Measurements from ENCODE around the gene TAS1R1. TPM values are rescaled to one million over a fixed set of nuclear protein-coding genes. Genes with fewer than 3 reads are reported as not detected.

TAS1R1 gene
- total and polyA plus RNA-seq, 11 donors, result not detected

GRCh38 chr1:6511561-6512244 is 43.4 kb upstream of the TAS1R1 start:
- TF ChIP-seq POLR2A (IDR thresholded peaks at IDR 0.05), result no peak
- TF ChIP-seq, protein P1, sequence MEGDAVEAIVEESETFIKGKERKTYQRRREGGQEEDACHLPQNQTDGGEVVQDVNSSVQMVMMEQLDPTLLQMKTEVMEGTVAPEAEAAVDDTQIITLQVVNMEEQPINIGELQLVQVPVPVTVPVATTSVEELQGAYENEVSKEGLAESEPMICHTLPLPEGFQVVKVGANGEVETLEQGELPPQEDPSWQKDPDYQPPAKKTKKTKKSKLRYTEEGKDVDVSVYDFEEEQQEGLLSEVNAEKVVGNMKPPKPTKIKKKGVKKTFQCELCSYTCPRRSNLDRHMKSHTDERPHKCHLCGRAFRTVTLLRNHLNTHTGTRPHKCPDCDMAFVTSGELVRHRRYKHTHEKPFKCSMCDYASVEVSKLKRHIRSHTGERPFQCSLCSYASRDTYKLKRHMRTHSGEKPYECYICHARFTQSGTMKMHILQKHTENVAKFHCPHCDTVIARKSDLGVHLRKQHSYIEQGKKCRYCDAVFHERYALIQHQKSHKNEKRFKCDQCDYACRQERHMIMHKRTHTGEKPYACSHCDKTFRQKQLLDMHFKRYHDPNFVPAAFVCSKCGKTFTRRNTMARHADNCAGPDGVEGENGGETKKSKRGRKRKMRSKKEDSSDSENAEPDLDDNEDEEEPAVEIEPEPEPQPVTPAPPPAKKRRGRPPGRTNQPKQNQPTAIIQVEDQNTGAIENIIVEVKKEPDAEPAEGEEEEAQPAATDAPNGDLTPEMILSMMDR (IDR thresholded peaks at IDR 0.05), result no peak
- Histone ChIP-seq H3K9me3 (no peaks in the 10 kb centered on the region), H3K4me1 (peaks cover 0 to 22% (median 2%) of the 10 kb centered on the region in 12 donors), H3K27me3 (no peaks in the 10 kb centered on the region), H3K27ac (no peak overlapping the region), H3K4me3 (no peak overlapping the region), H3K36me3 (no peaks in the 10 kb centered on the region)
- ATAC-seq (no peak), DNase-seq (peak in 1 of 5 donors; percentile 28)
- WGBS, 4 donors, result 85 to 91% (median 88%) methylated on average over 9 to 16 of the region's 16 CpGs
- intact Hi-C loops (cut with DNase I), result no loop called here

GRCh38 chr1:6512245-6512907 is 42.7 kb upstream of the TAS1R1 start:
- ATAC-seq (no peak), DNase-seq (peak in 1 of 5 donors; percentile 42)
- H3K4me3 ChIP-seq, result no peak overlapping the region
- no peaks in the 10 kb centered on the region for H3K27me3 ChIP-seq
- intact Hi-C loops (cut with DNase I), result no loop called here
- WGBS, 4 donors, result 90 to 93% (median 90%) methylated on average over 16 to 19 of the region's 19 CpGs
- H3K4me1 ChIP-seq, result peaks cover 0 to 18% (median 2%) of the 10 kb centered on the region in 12 donors
- no peaks in the 10 kb centered on the region for H3K9me3 ChIP-seq
- H3K36me3 ChIP-seq, result no peaks in the 10 kb centered on the region
- TF ChIP-seq, protein P1 (IDR thresholded peaks at IDR 0.05), result no peak
- no peak for TF ChIP-seq POLR2A (IDR thresholded peaks at IDR 0.05)
- H3K27ac ChIP-seq, result no peak overlapping the region

GRCh38 chr1:6512908-6513280 is 42.2 kb upstream of the TAS1R1 start:
- Histone ChIP-seq H3K9me3 (no peaks in the 10 kb centered on the region), H3K36me3 (no peaks in the 10 kb centered on the region), H3K27ac (no peak overlapping the region), H3K4me1 (peaks cover 0 to 13% (median 2%) of the 10 kb centered on the region in 12 donors), H3K27me3 (no peaks in the 10 kb centered on the region), H3K4me3 (no peak overlapping the region)
- no peak for ATAC-seq
- 74 to 90% (median 83%) methylated on average over 5 to 8 of the region's 8 CpGs for WGBS, 4 donors
- no peak for TF ChIP-seq POLR2A (IDR thresholded peaks at IDR 0.05)
- TF ChIP-seq, protein P1 (IDR thresholded peaks at IDR 0.05), result no peak
- intact Hi-C loops (cut with DNase I), result no loop called here
- DNase-seq, result peak in 1 of 5 donors; percentile 40

DNA sequence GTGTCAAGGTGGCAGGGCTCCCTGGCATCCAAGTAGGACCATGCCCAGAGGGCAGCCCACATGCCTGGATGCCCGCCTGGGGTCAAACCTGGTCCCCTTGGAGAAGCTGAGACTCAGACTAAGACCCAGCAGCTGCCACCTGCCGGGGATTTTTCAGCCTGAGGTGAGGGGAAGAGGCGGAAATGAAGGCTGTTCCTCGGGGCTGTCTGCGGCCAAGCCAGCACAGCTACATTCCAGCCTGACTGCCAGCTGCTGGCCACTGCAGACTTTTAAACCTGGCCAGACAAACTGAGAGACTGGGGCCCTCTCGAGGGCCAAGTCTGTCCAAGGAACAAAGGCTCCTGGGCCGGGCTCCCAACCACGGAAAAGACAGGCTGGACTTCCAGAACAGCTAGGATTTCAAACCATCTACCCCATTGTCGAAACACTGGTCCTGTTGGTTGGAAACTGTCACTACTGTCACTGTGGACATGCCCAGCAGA is 41.7 kb upstream of the TAS1R1 start:
- Histone ChIP-seq H3K9me3 (no peaks in the 10 kb centered on the region), H3K27me3 (no peaks in the 10 kb centered on the region), H3K4me1 (peaks cover 0 to 12% (median 2%) of the 10 kb centered on the region in 12 donors), H3K36me3 (no peaks in the 10 kb centered on the region), H3K4me3 (no peak overlapping the region), H3K27ac (no peak overlapping the region)
- DNase-seq, result peak in 1 of 5 donors; percentile 58
- intact Hi-C loops (cut with DNase I), result no loop called here
- peak in 3 of 4 donors; percentile 12 to 43 (median 26) for ATAC-seq
- whole genome bisulfite sequencing, 4 donors, result 66 to 88% (median 74%) methylated on average over 9 of the region's 9 CpGs; no CpG with 5 or more reads in 1 of the 4 donors
- no peak for TF ChIP-seq POLR2A (IDR thresholded peaks at IDR 0.05)
- TF ChIP-seq, protein P1 (IDR thresholded peaks at IDR 0.05), result no peak

Data from heart left ventricle (tissue), 16 donors.